Loucy (cell line): ENCODE results near the gene RAPGEF5.

ENCODE experiments used
- CTCF ChIP-seq: fragments of 200-600 bp; sonication (generic); conservative IDR thresholded peaks from 2 replicates; pipeline ENCODE4 v1.5.1; 2014; ENCODE audit warnings: mild to moderate bottlenecking, antibody characterized with exemption, low read length
- EZH2phosphoT487 ChIP-seq: fragments of 200-600 bp; IDR thresholded peaks from 2 replicates; pipeline ENCODE4 v1.6.1; 2018; ENCODE audit warnings: antibody characterized with exemption, mild to moderate bottlenecking, moderate library complexity, borderline replicate concordance

DNA sequence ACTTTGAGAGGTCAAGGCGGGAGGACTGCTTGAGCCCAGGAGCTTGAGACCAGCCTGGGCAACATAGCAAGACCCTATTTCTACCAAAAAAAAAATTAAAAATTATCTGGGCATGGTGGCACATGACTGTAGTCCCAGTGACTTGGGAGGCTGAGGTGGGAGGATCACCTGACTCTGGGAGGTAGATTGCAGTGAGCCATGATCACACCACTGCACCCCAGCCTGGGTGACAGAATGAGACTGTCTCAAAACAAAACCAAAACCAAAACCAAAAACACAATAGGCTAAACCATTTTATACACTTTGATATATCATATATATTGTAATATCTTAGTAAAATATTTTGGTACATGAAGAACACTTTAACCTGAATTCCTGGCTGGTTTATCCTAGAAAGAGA is 101.6 kb downstream of the RAPGEF5 start:
- TF ChIP-seq EZH2phosphoT487: no peak
- TF ChIP-seq CTCF: no peak
